ENCODE measurements around the gene POLG. TPM values are rescaled to one million over a fixed set of nuclear protein-coding genes. Genes with fewer than 3 reads are reported as not detected.

POLG gene
- total RNA-seq, result 79.8 and 108 TPM in 2 replicates

GRCh38 chr15:89334510-89335297 lies at the start of gene POLG:
TSS of gene POLG (minus strand) at chr15:89334824. CDS start at chr15:89333754, 1,070 bp downstream.

Other genes starting within 250 kb of the POLG start
- 47.5 and 72.7 TPM in 2 replicates for gene ABHD2, start 246.4 kb downstream of the POLG start, total RNA-seq
- gene RLBP1, start 113.2 kb downstream of the POLG start, total RNA-seq, result not detected in 2 replicates
- 12.7 and 43.5 TPM in 2 replicates for gene FANCI, start 90.8 kb downstream of the POLG start, total RNA-seq
- under 0.01 TPM in 2 replicates for gene RHCG, start 161.8 kb upstream of the POLG start, total RNA-seq
- 3.7 and 5.0 TPM in 2 replicates for gene TICRR, start 240.6 kb upstream of the POLG start, total RNA-seq